Activated gamma-delta T cell treated with anti-CD3 and anti-CD28 coated beads, Interleukin-2, amount 50 U/mL, for 16 hours (primary cell): Measurements from ENCODE around the gene SORL1-AS1.

ENCODE experiments used
- DNase-seq: peaks from one replicate; pipeline ENCODE4 v3.0.0-alpha.2; 2020; ENCODE audit warnings: low read depth

Gene SORL1-AS1

DNA sequence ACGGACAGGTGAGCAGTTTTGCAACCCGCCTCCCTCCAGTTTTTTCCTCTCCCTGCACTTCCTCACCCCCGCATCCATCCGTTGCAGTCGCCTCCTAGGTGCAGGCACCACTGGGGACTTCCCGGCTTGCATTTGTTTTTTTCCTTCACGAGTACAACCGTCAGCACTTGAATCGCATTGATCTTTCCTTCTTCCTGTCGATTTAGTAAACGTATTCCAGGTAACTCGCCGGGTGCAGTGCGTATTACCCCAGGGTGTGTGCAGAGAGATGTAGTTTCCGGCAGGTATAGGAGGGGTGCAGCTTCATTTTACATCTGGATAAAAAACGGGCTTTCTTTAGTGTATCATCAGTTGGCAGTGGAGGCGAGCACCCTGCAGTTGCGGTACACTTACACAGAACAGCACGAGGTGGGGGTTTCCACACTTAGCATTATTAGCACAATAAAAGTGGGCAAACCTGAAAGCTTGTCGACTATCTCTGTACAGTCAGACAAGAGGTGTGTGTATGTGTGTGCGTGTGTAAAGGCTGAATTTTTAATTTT lies at the start of gene SORL1-AS1:
TSS of gene SORL1-AS1 (minus strand) at position 359 of the 542 bp plus-strand sequence.
- DNase-seq = peak; percentile 49

DNA sequence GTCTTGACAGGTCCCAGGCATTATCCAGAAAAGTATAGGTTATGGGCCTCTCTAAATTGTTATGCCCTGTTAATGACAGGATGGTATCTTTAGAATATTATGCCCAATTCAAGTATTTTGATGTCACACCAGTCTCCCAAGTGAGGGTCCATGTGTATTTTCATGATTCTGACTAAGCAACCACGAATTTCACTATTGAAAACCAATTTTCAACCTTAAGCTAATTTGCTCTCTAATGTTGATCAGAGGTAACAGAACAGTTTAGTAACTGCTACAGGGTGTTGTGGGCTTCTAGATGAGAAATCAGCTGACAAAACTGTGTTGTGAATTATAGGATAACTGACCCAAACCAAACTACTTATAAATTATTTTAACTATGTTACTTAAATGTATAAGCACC lies 48.0 kb upstream of the SORL1-AS1 start:
- no peak for DNase-seq

DNA sequence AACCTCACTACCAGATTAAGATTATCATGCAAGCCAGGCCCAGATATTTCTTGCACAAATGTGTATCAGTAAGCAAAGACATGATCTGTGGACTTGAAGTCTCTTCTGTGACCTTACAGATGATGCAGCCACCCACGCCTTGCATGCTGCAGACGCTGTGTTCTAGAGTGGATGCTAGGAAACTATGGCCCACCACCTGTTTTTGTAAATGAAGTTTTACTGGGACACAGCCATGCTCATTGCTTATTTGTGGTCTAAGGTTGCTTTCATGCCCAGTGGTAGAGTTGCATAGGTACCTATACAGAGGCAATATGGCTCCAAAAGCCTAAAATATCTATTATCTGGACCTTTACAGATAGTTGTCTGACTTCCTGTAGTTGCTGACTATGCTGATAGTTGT lies 47.5 kb upstream of the SORL1-AS1 start:
- DNase-seq = no peak

DNA sequence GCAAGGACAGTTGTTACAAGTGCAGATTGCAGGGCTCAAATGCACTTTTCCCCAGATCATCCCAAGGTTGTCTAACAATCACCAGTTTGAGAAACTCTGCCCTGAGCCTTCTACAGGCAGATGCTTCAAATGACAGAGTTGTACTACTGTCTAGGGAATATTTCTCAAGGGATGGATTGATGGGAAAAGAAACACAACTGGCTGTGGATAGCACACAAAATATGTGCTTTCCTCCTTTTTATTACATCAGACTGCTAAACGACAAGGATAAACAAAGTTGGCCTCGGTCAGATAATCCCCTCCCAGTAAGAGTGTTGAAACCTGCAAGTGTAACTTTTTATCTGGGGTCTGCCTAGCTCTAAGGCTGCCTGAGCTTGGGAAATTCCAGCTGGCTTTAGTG lies 46.6 kb upstream of the SORL1-AS1 start:
- DNase-seq = no peak

DNA sequence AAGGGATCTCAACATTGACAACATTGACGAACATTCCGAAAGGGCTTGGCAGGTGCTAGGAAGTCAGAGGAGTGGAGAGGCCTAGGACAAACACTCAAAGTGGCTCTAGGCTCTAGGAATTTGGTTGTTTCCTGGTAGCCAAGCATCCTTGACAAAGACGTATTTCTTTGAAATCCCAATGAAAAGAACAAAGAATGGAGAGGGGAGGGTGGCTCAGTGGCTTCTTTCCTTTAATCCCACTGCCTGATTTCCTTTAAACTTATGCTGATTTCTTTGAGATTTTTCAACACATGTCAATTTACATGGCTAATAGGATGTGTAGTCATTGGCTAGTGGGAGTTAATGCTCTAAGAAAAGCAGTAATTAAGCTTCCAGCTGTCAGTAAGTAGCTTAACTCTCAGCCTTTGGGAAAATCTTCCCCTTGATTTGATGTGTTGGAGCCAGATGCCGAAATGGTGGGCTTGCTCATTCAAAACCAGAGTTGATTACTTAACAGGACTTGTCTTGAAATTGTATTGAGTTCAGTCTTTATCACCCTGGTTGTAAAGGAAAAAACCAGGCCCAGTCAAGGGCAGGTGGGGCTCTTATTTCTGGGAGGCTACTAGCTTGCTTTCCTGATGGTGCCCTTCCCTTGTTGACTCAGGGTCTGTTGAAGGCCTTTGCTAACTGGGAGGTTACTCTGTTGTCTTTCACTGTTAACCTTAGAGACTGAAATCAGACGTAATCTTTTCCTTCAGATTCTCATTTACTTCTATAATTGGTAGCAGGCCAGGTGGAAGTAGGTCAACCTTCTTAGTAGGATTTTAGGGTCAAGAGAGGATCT lies 44.6 kb upstream of the SORL1-AS1 start:
- DNase-seq = no peak

DNA sequence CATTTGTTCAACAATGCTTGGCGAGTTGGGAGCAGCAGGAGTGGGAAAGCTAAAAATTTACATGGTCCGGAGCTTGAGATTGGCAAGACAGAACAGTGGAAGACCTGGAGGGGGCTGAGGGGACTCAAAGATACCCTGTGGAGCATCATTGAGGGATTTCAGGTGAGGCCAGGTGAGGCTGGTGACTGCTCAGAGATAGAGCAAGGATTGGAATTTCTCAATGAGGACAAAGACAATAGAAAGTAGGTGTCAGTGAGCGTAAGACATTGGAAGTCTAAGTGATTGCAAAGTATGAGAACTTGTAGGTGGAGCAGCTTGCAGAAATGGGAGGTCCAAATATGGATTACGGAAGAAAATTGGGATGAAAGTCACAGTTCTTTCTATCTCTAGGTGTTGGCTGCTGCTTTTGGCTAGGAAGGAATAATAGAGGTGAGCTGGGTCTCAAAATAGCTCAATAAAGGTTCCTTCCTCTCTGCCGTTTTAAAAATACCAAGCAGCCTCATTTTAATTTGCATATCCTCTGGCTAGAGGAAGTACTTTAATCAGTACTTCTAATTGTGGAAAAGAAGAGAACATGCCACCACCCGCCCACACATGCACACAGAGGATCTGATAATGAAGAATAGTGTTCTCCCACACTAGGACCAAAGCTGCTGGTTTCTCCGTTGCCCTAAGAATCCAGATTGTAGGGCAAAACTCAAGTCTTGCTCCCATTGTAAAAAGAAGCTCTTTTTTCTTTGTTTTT lies 41.8 kb upstream of the SORL1-AS1 start:
- no peak for DNase-seq

DNA sequence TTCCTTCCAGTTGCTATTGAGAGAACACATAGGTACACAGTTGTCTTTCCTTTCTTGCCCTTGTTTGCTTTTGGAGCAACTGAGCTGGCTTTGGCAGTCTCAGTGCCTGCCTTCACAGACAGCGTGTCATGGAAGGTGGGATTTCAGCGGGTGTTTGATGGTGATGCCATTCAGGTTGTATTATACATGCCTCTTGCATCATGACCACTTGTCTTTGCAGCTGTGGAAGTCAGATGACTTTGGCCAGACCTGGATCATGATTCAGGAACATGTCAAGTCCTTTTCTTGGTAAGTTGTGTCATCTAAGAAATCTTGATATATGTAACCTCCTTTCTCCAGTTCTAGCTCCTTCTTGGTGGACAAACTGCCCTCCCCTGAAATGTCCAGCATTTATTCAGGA lies 37.1 kb upstream of the SORL1-AS1 start:
- no peak for DNase-seq

DNA sequence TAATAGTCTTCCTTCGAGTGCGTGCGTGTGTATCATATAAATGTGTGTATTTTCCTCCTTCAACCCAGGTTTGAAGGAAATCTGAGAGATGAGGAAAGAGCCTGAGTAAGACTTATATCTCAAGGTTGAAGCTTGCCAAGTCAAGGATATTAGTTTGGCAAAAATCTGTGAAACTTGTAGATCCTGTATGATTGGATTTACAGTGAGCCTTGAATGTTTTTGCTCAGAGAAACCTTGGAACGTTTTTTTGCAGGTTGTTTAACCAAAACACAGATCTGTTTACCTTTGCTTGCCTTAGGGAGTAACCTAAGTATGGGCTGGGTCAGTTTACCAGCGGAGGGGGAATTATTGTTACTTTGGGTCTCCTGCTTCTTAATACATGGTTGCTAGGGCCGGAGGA lies 35.9 kb upstream of the SORL1-AS1 start:
- DNase-seq = no peak

DNA sequence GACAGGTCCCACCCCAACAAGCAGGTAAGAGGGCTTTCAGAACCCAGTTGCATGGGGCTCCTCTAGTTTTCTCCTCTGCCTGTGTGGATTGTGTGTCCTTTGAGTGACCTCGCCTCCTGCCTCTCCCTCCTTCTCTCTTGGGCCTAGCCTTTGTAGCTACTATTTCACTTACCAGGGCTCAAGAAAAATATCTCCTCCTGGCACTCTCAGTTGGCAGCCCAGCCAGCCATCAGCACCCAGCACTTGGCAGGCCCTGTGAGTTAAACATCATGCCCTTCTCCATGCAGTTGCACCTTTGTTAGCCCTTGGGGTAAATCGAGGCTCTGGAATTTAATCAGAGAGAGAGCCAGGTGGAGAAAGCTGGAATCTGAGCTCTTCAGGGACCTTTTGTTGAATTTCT lies 35.4 kb upstream of the SORL1-AS1 start:
- no peak for DNase-seq

DNA sequence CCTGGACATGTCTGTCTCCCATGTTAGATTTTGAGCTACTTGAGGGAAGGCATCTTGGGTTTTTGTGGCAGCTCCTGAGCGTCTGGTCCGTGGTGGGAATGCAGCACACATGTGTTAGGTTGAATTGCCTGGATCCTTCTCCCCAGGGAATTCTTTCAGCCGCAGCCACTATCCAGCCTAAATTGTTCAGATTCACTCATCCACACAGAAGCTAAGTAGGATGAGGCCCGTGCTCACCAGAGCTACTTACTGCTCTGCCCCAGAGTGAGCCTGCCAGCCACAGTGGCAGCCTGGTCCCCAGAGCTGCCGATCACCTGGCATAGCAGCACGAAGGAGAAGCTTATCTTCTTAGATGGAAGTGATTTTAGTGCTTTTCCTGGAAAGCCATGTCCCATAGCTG lies 34.4 kb upstream of the SORL1-AS1 start:
- DNase-seq = no peak

DNA sequence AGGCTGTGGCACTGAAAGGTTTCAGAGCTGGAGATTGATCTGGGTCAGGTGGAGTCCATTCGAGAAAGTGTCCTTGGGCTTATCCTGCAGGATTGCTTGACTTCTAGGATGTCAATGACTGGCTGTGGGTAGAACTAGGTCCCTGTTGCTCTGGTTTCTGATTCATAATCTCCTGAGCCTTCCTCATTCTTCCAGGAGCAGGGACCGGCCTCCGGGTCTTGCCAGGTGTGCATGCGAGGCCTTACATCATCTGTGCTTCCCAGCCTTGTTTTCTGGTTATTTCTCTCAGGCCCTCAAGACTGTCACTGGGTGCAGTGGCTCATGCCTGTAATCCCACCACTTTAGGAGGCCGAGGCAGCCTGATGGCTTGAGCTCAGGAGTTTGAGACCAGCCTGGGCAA lies 33.3 kb upstream of the SORL1-AS1 start:
- no peak for DNase-seq

DNA sequence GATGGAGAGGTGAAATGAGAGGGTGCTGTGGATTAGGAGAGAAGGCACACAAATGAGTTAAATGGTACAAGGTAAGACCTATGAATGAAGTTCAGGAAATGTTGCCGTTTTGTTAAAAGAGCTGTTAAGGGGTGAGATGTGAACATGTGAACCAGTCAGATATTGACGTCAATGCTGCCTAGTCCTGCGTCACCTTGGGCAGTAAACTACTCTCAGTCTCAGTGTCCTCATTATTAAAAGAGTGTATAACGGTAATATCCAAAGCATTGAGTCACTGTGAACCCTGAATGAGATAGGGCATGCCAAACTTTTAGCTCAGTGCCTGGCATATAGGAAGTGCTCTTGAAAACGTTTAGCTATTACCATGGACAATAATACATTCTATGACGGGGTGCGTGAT lies 32.4 kb upstream of the SORL1-AS1 start:
- no peak for DNase-seq

DNA sequence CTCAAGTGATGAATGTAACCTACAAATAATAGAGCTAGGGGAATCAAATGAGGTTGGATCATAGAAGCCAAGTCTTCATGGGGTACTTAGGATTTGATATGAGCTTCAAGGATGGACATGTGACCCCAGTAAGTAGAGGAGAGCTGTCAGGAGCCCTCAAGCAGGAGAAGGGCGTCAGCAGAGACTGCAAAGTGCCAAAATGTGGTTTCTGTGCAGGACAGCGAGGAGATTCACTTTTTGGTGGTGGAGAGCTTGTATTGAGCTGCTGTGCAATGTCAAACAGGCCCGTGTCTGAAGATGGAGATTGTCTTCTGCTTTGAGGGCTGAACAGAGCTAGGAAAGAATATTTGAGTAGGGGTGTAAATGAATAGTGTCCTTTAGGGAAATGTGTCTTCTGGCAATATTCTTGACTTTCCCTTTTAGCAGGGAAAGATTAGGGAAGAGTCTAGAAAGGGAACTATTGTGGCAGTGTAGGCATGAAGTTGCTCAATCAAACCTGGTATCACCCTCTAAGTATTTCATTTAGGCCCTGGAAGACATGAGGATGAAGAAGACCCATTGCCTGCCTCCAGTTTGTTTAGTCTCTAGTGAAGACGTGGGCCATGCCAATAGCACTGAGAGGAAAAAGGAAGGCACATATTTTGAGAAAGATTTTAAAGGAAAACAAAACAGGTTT lies 31.2 kb upstream of the SORL1-AS1 start:
- DNase-seq = no peak

DNA sequence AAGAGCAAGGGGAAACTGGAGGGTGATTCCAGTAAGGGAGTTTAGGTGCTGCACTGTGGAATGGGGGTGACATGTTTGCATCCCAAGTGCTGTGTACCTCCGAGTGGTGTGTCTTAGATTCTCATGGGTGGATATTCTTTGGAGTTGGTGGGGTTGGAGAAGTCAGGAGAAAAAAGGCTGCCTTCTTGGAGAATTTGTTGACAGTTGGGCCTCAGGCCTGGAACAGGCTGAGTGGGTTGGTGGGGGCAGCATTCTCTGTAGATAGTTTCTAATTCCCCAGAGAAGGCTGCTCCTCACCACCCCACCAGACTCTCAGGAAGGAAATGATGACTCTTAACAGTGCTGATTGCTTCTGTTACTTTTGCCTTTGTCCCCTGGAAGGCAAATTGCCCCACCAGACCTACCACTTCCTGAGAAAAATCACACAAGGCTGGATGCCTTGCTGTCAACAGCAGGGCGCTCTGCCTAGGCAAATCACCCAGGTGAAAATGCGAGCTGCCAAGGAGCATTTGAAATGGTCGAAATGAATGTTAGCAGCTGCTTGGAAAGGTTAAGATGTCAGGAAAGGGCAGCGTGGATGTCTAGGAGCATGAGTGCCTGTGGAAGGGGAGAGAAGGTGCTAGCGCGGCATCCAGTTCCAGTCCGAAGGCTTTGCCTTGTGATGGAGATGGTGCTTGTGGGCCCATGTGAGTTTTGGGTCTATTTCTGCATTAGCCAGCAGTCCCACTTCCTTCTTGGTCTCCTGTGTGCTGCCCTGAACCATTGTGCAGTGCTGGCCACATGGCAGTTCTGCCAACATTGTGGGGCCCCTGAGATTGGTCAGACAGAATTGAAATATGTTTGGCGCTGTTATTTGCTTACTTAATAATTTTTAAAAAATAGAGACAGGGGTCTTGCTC lies 29.7 kb upstream of the SORL1-AS1 start:
- DNase-seq = peak; percentile 54

DNA sequence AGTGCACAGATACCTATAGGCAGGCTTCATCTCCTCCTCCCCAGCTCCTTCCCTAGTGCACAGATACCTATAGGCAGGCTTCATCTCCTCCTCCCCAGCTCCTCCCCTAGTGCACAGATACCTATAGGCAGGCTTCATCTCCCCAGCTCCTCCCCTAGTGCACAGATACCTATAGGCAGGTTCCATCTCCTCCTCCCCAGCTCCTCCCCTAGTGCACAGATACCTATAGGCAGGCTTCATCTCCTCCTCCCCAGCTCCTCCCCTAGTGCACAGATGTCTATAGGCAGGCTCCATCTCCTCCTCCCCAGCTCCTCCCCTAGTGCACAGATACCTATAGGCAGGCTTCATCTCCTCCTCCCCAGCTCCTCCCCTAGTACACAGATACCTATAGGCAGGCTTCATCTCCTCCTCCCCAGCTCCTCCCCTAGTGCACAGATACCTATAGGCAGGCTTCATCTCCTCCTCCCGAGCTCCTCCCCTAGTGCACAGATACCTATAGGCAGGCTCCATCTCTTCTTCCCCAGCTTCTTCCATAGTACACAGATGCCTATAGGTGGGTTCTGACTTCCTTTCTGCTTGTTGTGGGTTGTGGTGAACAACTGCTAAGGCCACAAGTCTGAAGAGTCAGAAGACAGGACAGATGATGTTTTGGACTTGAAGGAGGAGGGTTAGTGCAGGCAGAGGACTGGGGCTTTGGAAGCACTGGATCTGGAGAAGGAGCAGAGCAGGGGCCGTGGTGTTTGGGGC lies 28.9 kb upstream of the SORL1-AS1 start:
- peak; percentile 29 for DNase-seq

DNA sequence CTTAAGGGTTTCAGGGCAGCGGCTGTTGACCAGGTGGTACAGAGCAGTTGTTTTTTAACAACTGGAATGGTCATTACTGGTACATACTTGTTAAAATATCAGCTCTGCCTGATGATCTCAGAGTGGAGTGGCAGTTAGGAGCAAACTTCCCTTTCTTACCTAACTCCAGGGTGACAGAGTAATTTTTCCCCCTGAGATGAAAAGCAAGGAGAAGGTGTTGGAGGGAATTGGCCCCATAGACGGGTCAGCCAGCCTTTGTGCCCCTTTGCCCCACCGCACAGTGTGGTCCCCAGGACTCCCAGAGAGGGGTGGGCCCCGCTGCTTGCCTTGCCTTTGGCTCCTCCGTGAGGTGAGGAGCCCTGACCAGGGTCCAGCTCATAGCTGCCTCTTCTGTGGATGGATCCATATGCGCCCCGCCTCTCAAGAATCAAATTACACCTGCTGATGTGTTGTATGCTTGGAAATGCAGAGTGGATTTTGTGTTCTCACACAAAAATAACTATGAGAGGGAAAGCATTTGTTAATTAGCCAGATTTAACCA lies 27.0 kb upstream of the SORL1-AS1 start:
- no peak for DNase-seq

DNA sequence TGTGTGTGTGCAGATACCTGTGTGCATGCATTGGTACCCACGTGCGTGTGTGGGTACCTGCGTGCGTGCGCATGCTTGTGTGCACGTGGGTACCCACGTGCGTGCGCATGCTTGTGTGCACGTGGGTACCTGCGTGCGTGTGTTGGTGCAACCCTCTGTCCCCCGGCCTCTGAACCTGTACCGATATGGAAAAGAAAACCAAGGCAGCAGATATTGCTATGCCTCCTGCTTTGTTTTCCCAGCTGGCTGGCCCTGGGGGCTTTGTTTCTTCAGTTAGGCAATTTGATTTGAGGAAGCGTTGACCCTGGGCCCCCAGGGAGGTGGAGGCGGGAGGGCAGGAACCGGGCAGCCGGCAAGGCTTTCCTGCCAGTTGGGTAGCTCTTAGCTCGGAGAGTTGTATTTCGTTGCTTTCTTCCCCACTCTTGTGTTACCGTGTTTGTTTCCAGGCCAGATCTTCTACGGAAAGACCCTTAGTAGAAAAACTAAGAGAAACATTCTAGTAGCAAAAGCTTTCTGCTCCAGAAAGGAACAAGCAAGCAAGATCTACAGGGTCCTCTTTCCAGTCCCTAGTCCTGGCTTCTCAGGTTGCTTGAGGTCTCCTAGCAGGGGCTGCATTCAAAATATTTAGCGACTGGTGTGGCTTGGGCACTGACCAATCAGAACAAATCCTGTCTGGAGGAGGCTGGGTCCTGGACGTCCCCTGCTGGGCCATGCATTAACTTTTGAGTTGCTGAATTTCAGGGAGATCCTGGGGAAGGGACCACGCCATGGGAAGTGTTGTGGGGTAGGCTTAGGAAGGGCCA lies 26.3 kb upstream of the SORL1-AS1 start:
- no peak for DNase-seq

DNA sequence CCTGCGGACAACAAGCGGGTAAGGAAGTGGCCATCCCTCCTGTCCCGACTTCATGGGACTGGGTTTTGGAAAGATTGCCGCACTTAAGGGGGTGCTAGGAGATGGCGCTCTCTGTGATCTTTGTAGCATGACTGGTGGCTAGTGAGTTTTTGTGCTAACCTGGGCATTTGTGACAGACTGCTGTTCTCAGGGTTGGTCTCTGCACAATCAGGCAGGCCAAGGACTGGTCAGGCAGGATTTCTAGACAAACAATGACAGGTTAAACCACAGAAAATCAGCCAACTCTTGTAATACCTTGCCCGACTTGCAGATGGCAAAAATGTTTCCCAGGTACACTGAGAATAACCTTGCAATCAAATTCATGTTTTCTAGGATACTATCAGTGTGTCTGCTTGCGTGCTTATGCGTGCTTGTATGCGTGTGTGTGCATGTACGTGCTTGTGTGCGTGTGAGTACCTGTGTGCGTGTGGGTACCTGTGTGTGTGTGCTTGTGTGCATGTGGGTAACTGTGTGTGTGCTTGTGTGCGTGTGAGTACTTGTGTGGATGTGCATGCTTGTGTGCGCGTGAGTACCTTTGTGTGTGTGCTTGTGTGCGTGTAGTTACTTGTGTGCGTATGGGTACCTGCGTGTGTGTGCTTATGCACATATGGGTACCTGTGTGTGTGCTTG lies 25.6 kb upstream of the SORL1-AS1 start:
- no peak for DNase-seq

DNA sequence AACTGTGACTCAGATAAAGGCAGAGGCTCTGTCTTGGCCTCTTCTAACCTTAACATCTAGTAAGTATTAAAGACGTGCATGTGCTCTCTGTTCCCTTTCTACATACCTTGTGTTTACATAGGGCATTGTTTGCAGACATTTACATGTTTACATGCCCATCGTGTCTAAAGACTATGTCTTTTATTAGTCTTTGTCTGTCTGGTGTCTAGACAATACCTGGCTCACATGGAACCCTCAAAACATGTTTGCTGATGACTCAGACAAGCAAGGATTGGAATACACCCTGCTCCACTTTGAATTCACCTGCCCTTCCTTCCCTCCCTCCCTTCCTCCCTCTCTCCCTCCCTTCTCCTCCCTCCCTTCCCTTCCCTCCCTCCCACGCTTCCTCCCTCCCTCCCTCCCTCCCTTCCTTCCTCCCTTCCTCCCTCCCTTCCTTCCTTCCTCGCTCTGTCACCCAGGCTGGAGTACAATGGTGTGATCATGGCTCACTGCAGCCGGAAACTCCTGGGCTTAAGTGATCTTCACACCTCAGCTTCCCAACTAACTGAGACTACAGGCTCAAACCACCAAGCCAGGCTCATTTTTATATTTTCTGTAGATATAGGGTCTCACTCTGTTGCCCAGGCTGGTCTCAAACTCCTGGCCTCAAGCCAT lies 23.7 kb upstream of the SORL1-AS1 start:
- DNase-seq = no peak
